Body of pancreas (tissue), 4 donors: ENCODE data around the gene HOXB2.

ENCODE experiments used
- POLR2A ChIP-seq, 3 donors: fragments of 450-650 bp; IDR thresholded peaks; one replicate each; pipeline ENCODE4 v1.6.1; 2016; ENCODE audit warnings: antibody characterized with exemption in 3 of 3, mild to moderate bottlenecking in 2 of 3
- TF ChIP-seq, protein P1 (sequence below), 7 experiments: fragments of 450-650 bp in 4 of 7; fragments of 200-600 bp in 3 of 7; sonication (generic) in 3 of 7; IDR thresholded peaks; one replicate each; pipeline ENCODE4 v1.5.1; 2016 to 2019; ENCODE audit warnings: antibody characterized with exemption in 7 of 7

DNA sequence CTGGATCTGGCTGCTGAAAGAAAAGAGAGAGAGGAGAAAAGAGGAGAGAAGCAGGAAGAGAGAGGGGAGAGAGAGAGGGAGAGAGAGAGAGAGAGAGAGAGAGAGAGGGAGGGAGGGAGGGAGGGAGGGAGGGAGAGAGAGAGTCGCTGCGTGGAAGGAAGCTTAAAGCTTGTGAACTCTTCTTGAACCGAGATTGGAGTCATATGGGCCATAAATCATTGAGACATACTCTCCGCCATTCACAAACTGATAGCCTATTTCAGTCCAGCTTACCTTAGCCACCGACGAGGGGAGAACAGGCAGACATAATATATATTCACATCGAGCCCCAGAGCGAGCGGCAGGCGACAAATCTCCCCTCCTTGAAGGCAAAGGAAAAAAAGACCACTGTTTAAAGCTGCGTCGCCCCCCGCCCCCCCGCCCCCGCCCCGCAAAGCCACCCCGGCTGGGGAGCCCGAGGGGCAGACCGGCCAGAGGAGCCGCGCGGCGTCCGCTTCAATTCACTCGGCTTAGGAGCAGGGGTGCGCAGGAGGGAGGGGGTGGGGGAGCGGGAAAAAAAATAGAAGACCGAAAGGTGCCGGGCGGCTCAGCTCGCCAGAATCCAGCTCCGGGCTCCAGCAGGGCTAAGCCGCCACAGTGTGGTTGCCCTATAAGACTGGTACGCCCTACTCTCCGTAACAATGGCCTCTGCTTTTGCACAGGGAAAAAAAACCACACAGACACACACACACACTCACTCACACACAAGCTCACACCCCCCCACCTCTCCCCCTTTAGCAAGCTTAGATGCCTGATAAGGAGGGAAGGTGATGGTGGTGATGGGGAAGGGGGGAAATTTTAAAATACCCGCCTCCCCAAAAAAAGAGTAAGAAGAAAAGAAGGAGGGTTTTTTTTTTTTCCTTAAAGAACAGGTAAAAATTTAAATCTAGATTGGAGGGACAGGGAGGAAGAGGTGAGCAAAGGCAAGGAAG is 10.6 kb upstream of the HOXB2 start:
- no peak for TF ChIP-seq POLR2A (IDR thresholded peaks at IDR 0.05)
- TF ChIP-seq, protein P1, sequence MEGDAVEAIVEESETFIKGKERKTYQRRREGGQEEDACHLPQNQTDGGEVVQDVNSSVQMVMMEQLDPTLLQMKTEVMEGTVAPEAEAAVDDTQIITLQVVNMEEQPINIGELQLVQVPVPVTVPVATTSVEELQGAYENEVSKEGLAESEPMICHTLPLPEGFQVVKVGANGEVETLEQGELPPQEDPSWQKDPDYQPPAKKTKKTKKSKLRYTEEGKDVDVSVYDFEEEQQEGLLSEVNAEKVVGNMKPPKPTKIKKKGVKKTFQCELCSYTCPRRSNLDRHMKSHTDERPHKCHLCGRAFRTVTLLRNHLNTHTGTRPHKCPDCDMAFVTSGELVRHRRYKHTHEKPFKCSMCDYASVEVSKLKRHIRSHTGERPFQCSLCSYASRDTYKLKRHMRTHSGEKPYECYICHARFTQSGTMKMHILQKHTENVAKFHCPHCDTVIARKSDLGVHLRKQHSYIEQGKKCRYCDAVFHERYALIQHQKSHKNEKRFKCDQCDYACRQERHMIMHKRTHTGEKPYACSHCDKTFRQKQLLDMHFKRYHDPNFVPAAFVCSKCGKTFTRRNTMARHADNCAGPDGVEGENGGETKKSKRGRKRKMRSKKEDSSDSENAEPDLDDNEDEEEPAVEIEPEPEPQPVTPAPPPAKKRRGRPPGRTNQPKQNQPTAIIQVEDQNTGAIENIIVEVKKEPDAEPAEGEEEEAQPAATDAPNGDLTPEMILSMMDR (IDR thresholded peaks at IDR 0.05), result peak in 1 of 7 experiments; percentile 23
